ENCODE data around the gene CXCR4. TPM values are rescaled to one million over a fixed set of nuclear protein-coding genes. Genes with fewer than 3 reads are reported as not detected.

CXCR4 gene
- total and polyA plus RNA-seq, 2 experiments from 2014 or later, result 2.1 TPM

DNA sequence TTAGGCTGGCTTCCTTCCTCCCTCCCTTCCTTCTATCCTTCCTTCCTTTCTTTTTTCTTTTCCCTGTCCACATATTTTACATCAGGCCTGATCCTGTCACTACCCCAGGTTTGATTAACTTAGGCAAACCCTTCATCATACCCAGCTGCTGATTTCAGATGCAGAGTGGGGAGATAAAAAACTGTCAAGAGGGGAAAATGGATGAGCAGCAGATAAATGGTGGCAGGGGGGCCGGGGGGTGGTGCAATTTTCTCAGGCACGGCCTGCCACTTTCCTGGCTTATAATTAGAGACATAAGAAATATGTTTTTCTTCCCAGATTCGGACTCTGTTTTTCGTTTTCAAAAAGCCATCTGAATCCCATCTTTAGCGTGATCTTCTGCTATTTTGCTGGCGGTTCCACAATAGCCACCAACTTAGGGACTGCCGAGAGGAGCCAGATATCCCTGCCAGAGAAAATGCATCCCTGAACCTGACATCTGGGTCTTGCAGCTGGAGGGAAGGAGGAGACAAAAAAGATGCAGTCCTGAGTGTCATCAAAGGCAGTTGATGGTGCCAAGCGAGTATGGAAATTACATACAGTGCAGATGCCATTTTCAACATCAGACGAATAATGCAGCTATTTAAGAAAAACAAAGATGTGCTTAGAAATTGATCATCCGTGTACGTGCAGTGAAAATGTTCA, 49.9 kb downstream of the CXCR4 start:
- H3K27ac Mint-ChIP-seq, result no peak overlapping the region
- no peaks in the 10 kb centered on the region for H3K79me2 ChIP-seq (replicated peaks; ENCODE audit: insufficient read depth)
- H3K4me1 Mint-ChIP-seq, result peaks cover 10% of the 10 kb centered on the region; the same call in 2 of the 3 replicates
- H3K9me3 Mint-ChIP-seq, result peaks cover 18% of the 10 kb centered on the region
- peaks cover 4% of the 10 kb centered on the region for H3K27me3 Mint-ChIP-seq (ENCODE audit: insufficient read depth, low read depth, poor library complexity)
- H3K27me3 ChIP-seq (ENCODE audit: insufficient read depth), result no peaks in the 10 kb centered on the region
- no peaks in the 10 kb centered on the region for H3F3A ChIP-seq (replicated peaks; ENCODE audit: low read depth)
- H3K4me2 ChIP-seq, result no peak overlapping the region
- H3K4me3 ChIP-seq, result no peak overlapping the region
- DNase-seq (ENCODE audit: low spot score) (no peak), ATAC-seq (no peak)
- peaks cover 4% of the 10 kb centered on the region; the same call in 2 of the 3 replicates for H3K36me3 Mint-ChIP-seq (ENCODE audit: low read depth)
- no peak overlapping the region for H3K27ac ChIP-seq (ENCODE audit: low read depth)
- H3K9me2 ChIP-seq (ENCODE audit: insufficient read depth), result 0 out of 2 replicates have a peak, but pooled peaks cover 6% of the 10 kb centered on the region
- H3K36me3 ChIP-seq (ENCODE audit: insufficient read depth), result no peaks in the 10 kb centered on the region
- no peaks in the 10 kb centered on the region for H3K4me1 ChIP-seq (ENCODE audit: insufficient read depth)
- no peaks in the 10 kb centered on the region for H4K20me1 ChIP-seq (replicated peaks; ENCODE audit: insufficient read depth)
- H3K4me3 Mint-ChIP-seq, result no peak overlapping the region
- TF ChIP-seq POLR2AphosphoS5 (IDR thresholded peaks at IDR 0.05; ENCODE audit: low read depth) (no peak), NANOG (IDR thresholded peaks at IDR 0.05; ENCODE audit: borderline replicate concordance) (no peak), JUNB (IDR thresholded peaks at IDR 0.05; ENCODE audit: unreplicated experiment) (no peak), CREB1 (CRISPR knock-in tag; IDR thresholded peaks at IDR 0.05; ENCODE audit: low read depth) (no peak), STAT1 (IDR thresholded peaks at IDR 0.05; ENCODE audit: unreplicated experiment) (no peak), EZH2 (IDR thresholded peaks at IDR 0.05; ENCODE audit: low read depth, unreplicated experiment) (no peak), ZNF331 (CRISPR knock-in tag; IDR thresholded peaks at IDR 0.05; ENCODE audit: low read depth) (no peak)
- TF ChIP-seq, protein P1, sequence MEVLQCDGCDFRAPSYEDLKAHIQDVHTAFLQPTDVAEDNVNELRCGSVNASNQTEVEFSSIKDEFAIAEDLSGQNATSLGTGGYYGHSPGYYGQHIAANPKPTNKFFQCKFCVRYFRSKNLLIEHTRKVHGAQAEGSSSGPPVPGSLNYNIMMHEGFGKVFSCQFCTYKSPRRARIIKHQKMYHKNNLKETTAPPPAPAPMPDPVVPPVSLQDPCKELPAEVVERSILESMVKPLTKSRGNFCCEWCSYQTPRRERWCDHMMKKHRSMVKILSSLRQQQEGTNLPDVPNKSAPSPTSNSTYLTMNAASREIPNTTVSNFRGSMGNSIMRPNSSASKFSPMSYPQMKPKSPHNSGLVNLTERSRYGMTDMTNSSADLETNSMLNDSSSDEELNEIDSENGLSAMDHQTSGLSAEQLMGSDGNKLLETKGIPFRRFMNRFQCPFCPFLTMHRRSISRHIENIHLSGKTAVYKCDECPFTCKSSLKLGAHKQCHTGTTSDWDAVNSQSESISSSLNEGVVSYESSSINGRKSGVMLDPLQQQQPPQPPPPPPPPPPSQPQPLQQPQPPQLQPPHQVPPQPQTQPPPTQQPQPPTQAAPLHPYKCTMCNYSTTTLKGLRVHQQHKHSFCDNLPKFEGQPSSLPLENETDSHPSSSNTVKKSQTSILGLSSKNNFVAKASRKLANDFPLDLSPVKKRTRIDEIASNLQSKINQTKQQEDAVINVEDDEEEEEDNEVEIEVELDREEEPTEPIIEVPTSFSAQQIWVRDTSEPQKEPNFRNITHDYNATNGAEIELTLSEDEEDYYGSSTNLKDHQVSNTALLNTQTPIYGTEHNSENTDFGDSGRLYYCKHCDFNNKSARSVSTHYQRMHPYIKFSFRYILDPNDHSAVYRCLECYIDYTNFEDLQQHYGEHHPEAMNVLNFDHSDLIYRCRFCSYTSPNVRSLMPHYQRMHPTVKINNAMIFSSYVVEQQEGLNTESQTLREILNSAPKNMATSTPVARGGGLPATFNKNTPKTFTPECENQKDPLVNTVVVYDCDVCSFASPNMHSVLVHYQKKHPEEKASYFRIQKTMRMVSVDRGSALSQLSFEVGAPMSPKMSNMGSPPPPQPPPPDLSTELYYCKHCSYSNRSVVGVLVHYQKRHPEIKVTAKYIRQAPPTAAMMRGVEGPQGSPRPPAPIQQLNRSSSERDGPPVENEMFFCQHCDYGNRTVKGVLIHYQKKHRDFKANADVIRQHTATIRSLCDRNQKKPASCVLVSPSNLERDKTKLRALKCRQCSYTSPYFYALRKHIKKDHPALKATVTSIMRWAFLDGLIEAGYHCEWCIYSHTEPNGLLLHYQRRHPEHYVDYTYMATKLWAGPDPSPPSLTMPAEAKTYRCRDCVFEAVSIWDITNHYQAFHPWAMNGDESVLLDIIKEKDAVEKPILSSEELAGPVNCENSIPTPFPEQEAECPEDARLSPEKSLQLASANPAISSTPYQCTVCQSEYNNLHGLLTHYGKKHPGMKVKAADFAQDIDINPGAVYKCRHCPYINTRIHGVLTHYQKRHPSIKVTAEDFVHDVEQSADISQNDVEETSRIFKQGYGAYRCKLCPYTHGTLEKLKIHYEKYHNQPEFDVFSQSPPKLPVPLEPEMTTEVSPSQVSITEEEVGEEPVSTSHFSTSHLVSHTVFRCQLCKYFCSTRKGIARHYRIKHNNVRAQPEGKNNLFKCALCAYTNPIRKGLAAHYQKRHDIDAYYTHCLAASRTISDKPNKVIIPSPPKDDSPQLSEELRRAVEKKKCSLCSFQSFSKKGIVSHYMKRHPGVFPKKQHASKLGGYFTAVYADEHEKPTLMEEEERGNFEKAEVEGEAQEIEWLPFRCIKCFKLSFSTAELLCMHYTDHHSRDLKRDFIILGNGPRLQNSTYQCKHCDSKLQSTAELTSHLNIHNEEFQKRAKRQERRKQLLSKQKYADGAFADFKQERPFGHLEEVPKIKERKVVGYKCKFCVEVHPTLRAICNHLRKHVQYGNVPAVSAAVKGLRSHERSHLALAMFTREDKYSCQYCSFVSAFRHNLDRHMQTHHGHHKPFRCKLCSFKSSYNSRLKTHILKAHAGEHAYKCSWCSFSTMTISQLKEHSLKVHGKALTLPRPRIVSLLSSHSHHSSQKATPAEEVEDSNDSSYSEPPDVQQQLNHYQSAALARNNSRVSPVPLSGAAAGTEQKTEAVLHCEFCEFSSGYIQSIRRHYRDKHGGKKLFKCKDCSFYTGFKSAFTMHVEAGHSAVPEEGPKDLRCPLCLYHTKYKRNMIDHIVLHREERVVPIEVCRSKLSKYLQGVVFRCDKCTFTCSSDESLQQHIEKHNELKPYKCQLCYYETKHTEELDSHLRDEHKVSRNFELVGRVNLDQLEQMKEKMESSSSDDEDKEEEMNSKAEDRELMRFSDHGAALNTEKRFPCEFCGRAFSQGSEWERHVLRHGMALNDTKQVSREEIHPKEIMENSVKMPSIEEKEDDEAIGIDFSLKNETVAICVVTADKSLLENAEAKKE (CRISPR knock-in tag; IDR thresholded peaks at IDR 0.05), result no peak
- TF ChIP-seq, protein P2, sequence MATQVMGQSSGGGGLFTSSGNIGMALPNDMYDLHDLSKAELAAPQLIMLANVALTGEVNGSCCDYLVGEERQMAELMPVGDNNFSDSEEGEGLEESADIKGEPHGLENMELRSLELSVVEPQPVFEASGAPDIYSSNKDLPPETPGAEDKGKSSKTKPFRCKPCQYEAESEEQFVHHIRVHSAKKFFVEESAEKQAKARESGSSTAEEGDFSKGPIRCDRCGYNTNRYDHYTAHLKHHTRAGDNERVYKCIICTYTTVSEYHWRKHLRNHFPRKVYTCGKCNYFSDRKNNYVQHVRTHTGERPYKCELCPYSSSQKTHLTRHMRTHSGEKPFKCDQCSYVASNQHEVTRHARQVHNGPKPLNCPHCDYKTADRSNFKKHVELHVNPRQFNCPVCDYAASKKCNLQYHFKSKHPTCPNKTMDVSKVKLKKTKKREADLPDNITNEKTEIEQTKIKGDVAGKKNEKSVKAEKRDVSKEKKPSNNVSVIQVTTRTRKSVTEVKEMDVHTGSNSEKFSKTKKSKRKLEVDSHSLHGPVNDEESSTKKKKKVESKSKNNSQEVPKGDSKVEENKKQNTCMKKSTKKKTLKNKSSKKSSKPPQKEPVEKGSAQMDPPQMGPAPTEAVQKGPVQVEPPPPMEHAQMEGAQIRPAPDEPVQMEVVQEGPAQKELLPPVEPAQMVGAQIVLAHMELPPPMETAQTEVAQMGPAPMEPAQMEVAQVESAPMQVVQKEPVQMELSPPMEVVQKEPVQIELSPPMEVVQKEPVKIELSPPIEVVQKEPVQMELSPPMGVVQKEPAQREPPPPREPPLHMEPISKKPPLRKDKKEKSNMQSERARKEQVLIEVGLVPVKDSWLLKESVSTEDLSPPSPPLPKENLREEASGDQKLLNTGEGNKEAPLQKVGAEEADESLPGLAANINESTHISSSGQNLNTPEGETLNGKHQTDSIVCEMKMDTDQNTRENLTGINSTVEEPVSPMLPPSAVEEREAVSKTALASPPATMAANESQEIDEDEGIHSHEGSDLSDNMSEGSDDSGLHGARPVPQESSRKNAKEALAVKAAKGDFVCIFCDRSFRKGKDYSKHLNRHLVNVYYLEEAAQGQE (IDR thresholded peaks at IDR 0.05; ENCODE audit: unreplicated experiment), result no peak
- TF ChIP-seq, protein P3, sequence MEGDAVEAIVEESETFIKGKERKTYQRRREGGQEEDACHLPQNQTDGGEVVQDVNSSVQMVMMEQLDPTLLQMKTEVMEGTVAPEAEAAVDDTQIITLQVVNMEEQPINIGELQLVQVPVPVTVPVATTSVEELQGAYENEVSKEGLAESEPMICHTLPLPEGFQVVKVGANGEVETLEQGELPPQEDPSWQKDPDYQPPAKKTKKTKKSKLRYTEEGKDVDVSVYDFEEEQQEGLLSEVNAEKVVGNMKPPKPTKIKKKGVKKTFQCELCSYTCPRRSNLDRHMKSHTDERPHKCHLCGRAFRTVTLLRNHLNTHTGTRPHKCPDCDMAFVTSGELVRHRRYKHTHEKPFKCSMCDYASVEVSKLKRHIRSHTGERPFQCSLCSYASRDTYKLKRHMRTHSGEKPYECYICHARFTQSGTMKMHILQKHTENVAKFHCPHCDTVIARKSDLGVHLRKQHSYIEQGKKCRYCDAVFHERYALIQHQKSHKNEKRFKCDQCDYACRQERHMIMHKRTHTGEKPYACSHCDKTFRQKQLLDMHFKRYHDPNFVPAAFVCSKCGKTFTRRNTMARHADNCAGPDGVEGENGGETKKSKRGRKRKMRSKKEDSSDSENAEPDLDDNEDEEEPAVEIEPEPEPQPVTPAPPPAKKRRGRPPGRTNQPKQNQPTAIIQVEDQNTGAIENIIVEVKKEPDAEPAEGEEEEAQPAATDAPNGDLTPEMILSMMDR (conservative IDR thresholded peaks at IDR 0.05; ENCODE audit: low read depth in 2 of 2), result no peak
- TF ChIP-seq, protein P4, sequence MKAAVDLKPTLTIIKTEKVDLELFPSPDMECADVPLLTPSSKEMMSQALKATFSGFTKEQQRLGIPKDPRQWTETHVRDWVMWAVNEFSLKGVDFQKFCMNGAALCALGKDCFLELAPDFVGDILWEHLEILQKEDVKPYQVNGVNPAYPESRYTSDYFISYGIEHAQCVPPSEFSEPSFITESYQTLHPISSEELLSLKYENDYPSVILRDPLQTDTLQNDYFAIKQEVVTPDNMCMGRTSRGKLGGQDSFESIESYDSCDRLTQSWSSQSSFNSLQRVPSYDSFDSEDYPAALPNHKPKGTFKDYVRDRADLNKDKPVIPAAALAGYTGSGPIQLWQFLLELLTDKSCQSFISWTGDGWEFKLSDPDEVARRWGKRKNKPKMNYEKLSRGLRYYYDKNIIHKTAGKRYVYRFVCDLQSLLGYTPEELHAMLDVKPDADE (IDR thresholded peaks at IDR 0.05), result no peak
- no peak overlapping the region for H2AFZ ChIP-seq
